ENCODE data around the gene KRTCAP3.

DNA sequence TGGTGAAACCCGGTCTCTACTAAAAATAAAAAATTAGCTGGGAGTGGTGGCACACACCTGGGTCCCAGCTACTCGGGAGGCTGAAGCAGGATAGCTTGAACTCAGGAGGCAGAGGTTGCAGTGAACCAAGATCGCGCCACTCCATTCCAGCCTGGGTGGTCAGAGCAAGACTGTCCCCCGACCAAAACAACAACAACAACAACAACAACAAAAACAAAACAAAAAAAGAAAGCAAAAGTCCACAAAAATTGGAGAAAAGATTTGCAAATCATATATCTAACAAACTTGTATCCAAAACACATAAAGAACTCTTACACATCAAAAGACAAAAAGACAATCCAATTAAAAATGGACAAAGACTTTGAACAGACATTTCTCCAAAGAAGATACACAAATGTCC lies 43.2 kb upstream of the KRTCAP3 start:
- TF ChIP-seq REST (IDR thresholded peaks at IDR 0.05; ENCODE audit: low read depth) (no peak), MAX (IDR thresholded peaks at IDR 0.05) (no peak), NFIC (IDR thresholded peaks at IDR 0.05) (no peak), EP300 (IDR thresholded peaks at IDR 0.05; ENCODE audit: borderline replicate concordance) (no peak), YY1 (IDR thresholded peaks at IDR 0.05; ENCODE audit: low read depth) (no peak), TEAD4 (IDR thresholded peaks at IDR 0.05) (no peak), CEBPB (IDR thresholded peaks at IDR 0.05) (no peak)

Measured in Ishikawa (cell line).